Activated CD4-positive, alpha-beta T cell treated with anti-CD3 and anti-CD28 coated beads, Interleukin-2, amount 50 U/mL, for 1 hour (primary cell): Measurements from ENCODE around the gene ERCC8.

Experiments
- DNase-seq: peaks from one replicate; pipeline ENCODE4 v3.0.0-alpha.2; 2020

The ERCC8 gene

GRCh38 chr5:60830581-60831127 lies 114.2 kb downstream of the ERCC8 start:
- no peak for DNase-seq

GRCh38 chr5:60829490-60830266 lies 115.2 kb downstream of the ERCC8 start:
- no peak for DNase-seq

GRCh38 chr5:60827201-60827600 lies 117.7 kb downstream of the ERCC8 start:
- no peak for DNase-seq

GRCh38 chr5:60826653-60827052 lies 118.2 kb downstream of the ERCC8 start:
- no peak for DNase-seq
